Sigmoid colon (tissue), 4 donors: ENCODE results near the gene ZNF778.

Experiments used
- CTCF ChIP-seq, 4 experiments: fragments of 450-650 bp in 3 of 4; fragments of 200-600 bp in 1 of 4; IDR thresholded peaks; one replicate each; pipeline ENCODE4 v1.5.1; 2016 to 2019; ENCODE audit warnings: antibody characterized with exemption in 4 of 4, mild to moderate bottlenecking in 3 of 4, moderate library complexity in 2 of 4
- EP300 ChIP-seq, 4 donors: sonication (generic); formaldehyde crosslinking; IDR thresholded peaks; one replicate each; pipeline ENCODE4 v1.6.1; 2017; ENCODE audit warnings: antibody characterized with exemption in 4 of 4
- POLR2A ChIP-seq, 2 donors: fragments of 450-650 bp; IDR thresholded peaks; one replicate each; pipeline ENCODE4 v1.6.1; 2016; ENCODE audit warnings: antibody characterized with exemption in 2 of 2, mild to moderate bottlenecking in 2 of 2, moderate library complexity in 2 of 2
- POLR2AphosphoS5 ChIP-seq, 4 donors: sonication (generic); formaldehyde crosslinking; IDR thresholded peaks; one replicate each; pipeline ENCODE4 v1.6.1; 2017; ENCODE audit warnings: antibody characterized with exemption in 4 of 4

- TF ChIP-seq POLR2A (IDR thresholded peaks at IDR 0.05) (no peak), CTCF (IDR thresholded peaks at IDR 0.05) (no peak), POLR2AphosphoS5 (IDR thresholded peaks at IDR 0.05) (no peak), EP300 (IDR thresholded peaks at IDR 0.05) (no peak)
These were observed 22.9 kb upstream of the ZNF778 start for GRCh38 chr16:89194340-89195311.
